ENCODE measurements around the gene SKIDA1. TPM values are rescaled to one million over a fixed set of nuclear protein-coding genes. Genes with fewer than 3 reads are reported as not detected.

The SKIDA1 gene
- total RNA-seq, 1 experiment from 2014 or later, result 4.4 TPM

DNA sequence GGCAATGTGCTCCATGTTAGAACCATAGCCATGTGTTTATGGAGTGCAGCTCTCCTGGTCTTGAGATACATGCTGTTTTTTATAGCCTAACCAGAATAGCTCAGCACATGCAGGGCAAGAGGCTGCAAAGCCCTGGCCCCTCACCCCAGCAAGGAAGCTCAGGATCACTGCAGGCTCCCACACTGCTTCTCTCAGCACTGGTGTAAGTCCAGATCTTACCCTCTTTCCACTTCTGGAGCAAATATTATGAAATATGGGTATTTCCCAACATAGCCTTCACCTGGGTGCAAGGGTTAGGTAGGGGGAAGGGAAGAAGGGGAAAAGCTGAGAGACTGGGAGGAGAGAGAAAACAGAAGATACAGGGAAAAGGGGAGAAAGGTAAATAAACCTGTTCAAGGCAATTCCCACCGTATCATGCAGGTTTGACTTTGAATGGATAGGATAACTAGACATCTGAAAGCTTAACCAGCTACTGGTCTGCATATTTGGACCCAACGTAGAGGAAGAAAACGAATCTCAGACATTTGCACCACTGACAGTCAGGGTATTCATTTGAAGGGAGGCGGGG, 19.7 kb downstream of the SKIDA1 start:
- H3K9me3 ChIP-seq (ENCODE audit: low read depth, low read length, poor library complexity, severe bottlenecking), result no peaks in the 10 kb centered on the region
- DNase-seq (ENCODE audit: low spot score), result no peak
- no peak overlapping the region for H3K27ac ChIP-seq (ENCODE audit: low read depth, low read length, poor library complexity, severe bottlenecking)
- no peak overlapping the region for H3K4me3 ChIP-seq (ENCODE audit: low read depth, low read length, poor library complexity, severe bottlenecking)
- intact Hi-C loops (cut with micrococcal nuclease; ENCODE audit: unreplicated experiment), result no loop called here
- H3K36me3 ChIP-seq (ENCODE audit: insufficient read depth, low read length, poor library complexity, severe bottlenecking), result no peaks in the 10 kb centered on the region
- H3K4me1 ChIP-seq (ENCODE audit: insufficient read depth, low read length, poor library complexity, severe bottlenecking), result no peaks in the 10 kb centered on the region
- TF ChIP-seq, protein P1, sequence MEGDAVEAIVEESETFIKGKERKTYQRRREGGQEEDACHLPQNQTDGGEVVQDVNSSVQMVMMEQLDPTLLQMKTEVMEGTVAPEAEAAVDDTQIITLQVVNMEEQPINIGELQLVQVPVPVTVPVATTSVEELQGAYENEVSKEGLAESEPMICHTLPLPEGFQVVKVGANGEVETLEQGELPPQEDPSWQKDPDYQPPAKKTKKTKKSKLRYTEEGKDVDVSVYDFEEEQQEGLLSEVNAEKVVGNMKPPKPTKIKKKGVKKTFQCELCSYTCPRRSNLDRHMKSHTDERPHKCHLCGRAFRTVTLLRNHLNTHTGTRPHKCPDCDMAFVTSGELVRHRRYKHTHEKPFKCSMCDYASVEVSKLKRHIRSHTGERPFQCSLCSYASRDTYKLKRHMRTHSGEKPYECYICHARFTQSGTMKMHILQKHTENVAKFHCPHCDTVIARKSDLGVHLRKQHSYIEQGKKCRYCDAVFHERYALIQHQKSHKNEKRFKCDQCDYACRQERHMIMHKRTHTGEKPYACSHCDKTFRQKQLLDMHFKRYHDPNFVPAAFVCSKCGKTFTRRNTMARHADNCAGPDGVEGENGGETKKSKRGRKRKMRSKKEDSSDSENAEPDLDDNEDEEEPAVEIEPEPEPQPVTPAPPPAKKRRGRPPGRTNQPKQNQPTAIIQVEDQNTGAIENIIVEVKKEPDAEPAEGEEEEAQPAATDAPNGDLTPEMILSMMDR (conservative IDR thresholded peaks at IDR 0.05; ENCODE audit: low read depth, low read length), result no peak
- TF ChIP-seq EZH2 (IDR thresholded peaks at IDR 0.05; ENCODE audit: borderline replicate concordance, low read depth, low read length, poor library complexity, severe bottlenecking), result no peak
- H3K27me3 ChIP-seq (replicated peaks; ENCODE audit: insufficient read depth, low read depth, low read length, poor library complexity), result no peaks in the 10 kb centered on the region
- no TSS peak for BruUV-seq (replicated peaks)
- CTCF ChIA-PET, result interaction anchor here (0.5 kb wide), 1 partner anchor 493 kb away, joined by 7 read pairs; no protein-coding TSS in a partner anchor
- POLR2A ChIA-PET (ENCODE audit: low non-redundant PET), result no interaction called here

DNA sequence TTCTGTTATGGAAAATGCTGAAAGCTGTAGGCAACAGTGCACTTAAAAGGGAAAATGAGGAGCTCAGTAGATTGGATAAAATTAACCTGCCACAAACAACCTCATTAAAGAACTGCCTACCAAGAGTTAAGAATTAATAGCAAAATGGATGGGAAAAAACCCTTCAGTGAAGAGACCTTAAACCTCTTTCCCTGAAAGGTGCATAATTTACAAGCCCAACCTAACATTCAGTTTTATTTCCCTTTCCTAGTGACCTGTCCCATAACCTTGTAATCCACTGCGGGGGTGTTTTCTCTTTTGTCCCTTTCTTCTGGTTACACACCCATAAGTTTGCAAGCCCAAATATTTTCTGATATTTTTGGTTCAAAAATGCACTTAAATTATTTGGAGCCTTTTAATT, 21.9 kb downstream of the SKIDA1 start:
- Histone ChIP-seq H3K4me1 (ENCODE audit: insufficient read depth, low read length, poor library complexity, severe bottlenecking) (no peaks in the 10 kb centered on the region), H3K27me3 (replicated peaks; ENCODE audit: insufficient read depth, low read depth, low read length, poor library complexity) (no peaks in the 10 kb centered on the region), H3K27ac (ENCODE audit: low read depth, low read length, poor library complexity, severe bottlenecking) (no peak overlapping the region), H3K9me3 (ENCODE audit: low read depth, low read length, poor library complexity, severe bottlenecking) (no peaks in the 10 kb centered on the region), H3K4me3 (ENCODE audit: low read depth, low read length, poor library complexity, severe bottlenecking) (no peak overlapping the region), H3K36me3 (ENCODE audit: insufficient read depth, low read length, poor library complexity, severe bottlenecking) (no peaks in the 10 kb centered on the region)
- intact Hi-C loops (cut with micrococcal nuclease; ENCODE audit: unreplicated experiment), result no loop called here
- TF ChIP-seq EZH2 (IDR thresholded peaks at IDR 0.05; ENCODE audit: borderline replicate concordance, low read depth, low read length, poor library complexity, severe bottlenecking), result no peak
- TF ChIP-seq, protein P1 (conservative IDR thresholded peaks at IDR 0.05; ENCODE audit: low read depth, low read length), result no peak
- no peak for DNase-seq (ENCODE audit: low spot score)
- CTCF ChIA-PET, result no interaction called here
- BruUV-seq (replicated peaks), result no TSS peak
- POLR2A ChIA-PET (ENCODE audit: low non-redundant PET), result no interaction called here

DNA sequence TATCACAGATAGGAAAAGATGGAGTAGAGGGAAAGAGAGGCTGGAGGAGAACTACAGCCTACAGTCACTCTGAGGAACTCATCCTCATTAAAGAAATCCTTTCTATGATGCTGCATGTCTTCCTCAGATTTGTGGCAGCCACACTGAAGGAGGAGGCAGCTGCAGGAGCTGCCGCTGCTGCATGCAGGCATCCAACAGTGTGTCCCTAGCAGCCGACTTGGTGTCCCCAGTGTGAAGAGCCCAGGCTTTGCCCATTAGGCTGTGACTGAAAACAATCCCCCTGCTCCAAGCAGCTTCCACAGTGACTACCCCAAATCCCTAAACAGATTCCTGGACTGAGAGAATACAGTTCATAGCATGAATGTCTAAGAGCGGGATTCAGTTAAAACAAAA, 23.1 kb downstream of the SKIDA1 start:
- Histone ChIP-seq H3K4me1 (ENCODE audit: insufficient read depth, low read length, poor library complexity, severe bottlenecking) (peaks cover 6% of the 10 kb centered on the region), H3K4me3 (ENCODE audit: low read depth, low read length, poor library complexity, severe bottlenecking) (no peak overlapping the region), H3K36me3 (ENCODE audit: insufficient read depth, low read length, poor library complexity, severe bottlenecking) (no peaks in the 10 kb centered on the region), H3K9me3 (ENCODE audit: low read depth, low read length, poor library complexity, severe bottlenecking) (no peaks in the 10 kb centered on the region), H3K27me3 (replicated peaks; ENCODE audit: insufficient read depth, low read depth, low read length, poor library complexity) (no peaks in the 10 kb centered on the region), H3K27ac (ENCODE audit: low read depth, low read length, poor library complexity, severe bottlenecking) (no peak overlapping the region)
- BruUV-seq (replicated peaks), result no TSS peak
- TF ChIP-seq, protein P1 (conservative IDR thresholded peaks at IDR 0.05; ENCODE audit: low read depth, low read length), result no peak
- no peak for TF ChIP-seq EZH2 (IDR thresholded peaks at IDR 0.05; ENCODE audit: borderline replicate concordance, low read depth, low read length, poor library complexity, severe bottlenecking)
- no peak for DNase-seq (ENCODE audit: low spot score)
- ChIA-PET POLR2A (ENCODE audit: low non-redundant PET) (no interaction called here), CTCF (no interaction called here)
- intact Hi-C loops (cut with micrococcal nuclease; ENCODE audit: unreplicated experiment), result no loop called here
